GM12873 (cell line): Measurements from ENCODE around the gene CNIH4.

Experiments
- CTCF ChIP-seq: IDR thresholded peaks from 2 replicates; pipeline ENCODE4 v1.5.1; 2012; ENCODE audit warnings: low read depth, mild to moderate bottlenecking, moderate library complexity, low read length, control low read depth; ENCODE audit not compliant: insufficient read depth; ENCODE audit errors: missing control alignments

Gene CNIH4

GRCh38 chr1:224359207-224359606 lies 2.5 kb downstream of the CNIH4 start:
- no peak for TF ChIP-seq CTCF

- no peak for TF ChIP-seq CTCF
These were observed 11.7 kb downstream of the CNIH4 start for GRCh38 chr1:224368409-224368808.

- no peak for TF ChIP-seq CTCF
These were observed 16.4 kb downstream of the CNIH4 start for GRCh38 chr1:224373008-224373590.

GRCh38 chr1:224375059-224375458 lies 18.4 kb downstream of the CNIH4 start:
- TF ChIP-seq CTCF: no peak

- TF ChIP-seq CTCF: no peak
These were observed 21.0 kb downstream of the CNIH4 start for GRCh38 chr1:224377676-224378006.

GRCh38 chr1:224378855-224379631 lies 22.4 kb downstream of the CNIH4 start:
- TF ChIP-seq CTCF: no peak

GRCh38 chr1:224380003-224380402 lies 23.3 kb downstream of the CNIH4 start:
- no peak for TF ChIP-seq CTCF
